Fibroblast of peridontal ligament (primary cell): Measurements from ENCODE around the gene SLFN13.
"Not testable (repeated sequence)": the region's sequence is repeated elsewhere in the genome, so short reads cannot be mapped to it uniquely, and the experiment has no call there.

ENCODE experiments used
- DNase-seq: peaks from one replicate; pipeline ENCODE4 v3.0.0-alpha.2; 2010; ENCODE audit errors: extremely low read depth

The SLFN13 gene

GRCh38 chr17:35448214-35448898 is at the start of gene SLFN13:
Gene SLFN13, minus strand, starts transcription at chr17:35448766. Its CDS starts 3,086 bp downstream, at chr17:35445680.
- DNase-seq = peak; percentile 22

GRCh38 chr17:35496451-35497290 is 48.1 kb upstream of the SLFN13 start:
- DNase-seq = no peak

GRCh38 chr17:35493040-35493439 is 44.5 kb upstream of the SLFN13 start:
- DNase-seq = no peak

- no peak for DNase-seq
These were observed 42.9 kb upstream of the SLFN13 start for GRCh38 chr17:35491417-35491816.

GRCh38 chr17:35489944-35490343 is 41.4 kb upstream of the SLFN13 start:
- no peak for DNase-seq

- no peak for DNase-seq
These were observed 40.4 kb upstream of the SLFN13 start for GRCh38 chr17:35488991-35489390.

- DNase-seq = peak; percentile 34
These were observed 38.6 kb upstream of the SLFN13 start for GRCh38 chr17:35486920-35487732.

GRCh38 chr17:35479271-35479670 is 30.7 kb upstream of the SLFN13 start:
- no peak for DNase-seq

GRCh38 chr17:35477248-35477647 is 28.7 kb upstream of the SLFN13 start:
- no peak for DNase-seq

GRCh38 chr17:35476283-35476820 is 27.8 kb upstream of the SLFN13 start:
- no peak for DNase-seq

- DNase-seq = no peak
These were observed 19.9 kb upstream of the SLFN13 start for GRCh38 chr17:35468475-35468874.

GRCh38 chr17:35467824-35468223 is 19.3 kb upstream of the SLFN13 start:
- DNase-seq = no peak

- no peak for DNase-seq
These were observed 11.8 kb upstream of the SLFN13 start for GRCh38 chr17:35460354-35460851.

- DNase-seq = not testable (repeated sequence)
These were observed 5.5 kb upstream of the SLFN13 start for GRCh38 chr17:35454035-35454434.

- DNase-seq = no peak
These were observed 4.6 kb upstream of the SLFN13 start for GRCh38 chr17:35453171-35453570.

GRCh38 chr17:35449371-35449931 is 885 bp upstream of the SLFN13 start:
- peak; percentile 4 for DNase-seq

GRCh38 chr17:35448899-35449227 is 297 bp upstream of the SLFN13 start:
- DNase-seq = no peak

GRCh38 chr17:35447499-35447898 is 1.1 kb downstream of the SLFN13 start:
- DNase-seq = no peak

GRCh38 chr17:35438433-35438832 is 10.1 kb downstream of the SLFN13 start:
- DNase-seq = no peak

- peak; percentile 99 for DNase-seq
These were observed 15.3 kb downstream of the SLFN13 start for GRCh38 chr17:35433075-35433894.
